WTC11 (cell line): Measurements from ENCODE around the gene STK32C.

ENCODE experiments used
- CREB1 ChIP-seq: sonication (generic); formaldehyde crosslinking; IDR thresholded peaks from 2 replicates; pipeline ENCODE4 v1.8.0; 2023; ENCODE audit warnings: mild to moderate bottlenecking, missing genetic modification reagents
- CTCF ChIP-seq: fragments of 200-600 bp; IDR thresholded peaks from 2 replicates; pipeline ENCODE4 v1.8.0; 2022; ENCODE audit warnings: antibody characterized with exemption
- E2F1 ChIP-seq: sonication (generic); formaldehyde crosslinking; IDR thresholded peaks from 2 replicates; pipeline ENCODE4 v1.8.0; 2022; ENCODE audit warnings: mild to moderate bottlenecking, missing genetic modification reagents
- E2F4 ChIP-seq: sonication (generic); formaldehyde crosslinking; IDR thresholded peaks from 2 replicates; pipeline ENCODE4 v1.8.1; 2022; ENCODE audit warnings: low read depth, mild to moderate bottlenecking, moderate library complexity, missing genetic modification reagents, borderline replicate concordance
- ELF4 ChIP-seq: sonication (generic); formaldehyde crosslinking; IDR thresholded peaks from 2 replicates; pipeline ENCODE4 v1.8.1; 2022; ENCODE audit warnings: low read depth, mild to moderate bottlenecking, moderate library complexity, missing genetic modification reagents
- FOXK1 ChIP-seq: sonication (generic); formaldehyde crosslinking; IDR thresholded peaks from 2 replicates; pipeline ENCODE4 v1.8.0; 2022; ENCODE audit warnings: mild to moderate bottlenecking, moderate library complexity, missing genetic modification reagents
- IRF2 ChIP-seq: sonication (generic); formaldehyde crosslinking; IDR thresholded peaks from 2 replicates; pipeline ENCODE4 v1.8.0; 2022; ENCODE audit warnings: low read depth, missing genetic modification reagents, borderline replicate concordance
- MAX ChIP-seq: sonication (generic); formaldehyde crosslinking; IDR thresholded peaks from 2 replicates; pipeline ENCODE4 v1.8.0; 2022; ENCODE audit warnings: mild to moderate bottlenecking, missing genetic modification reagents
- NFE2L1 ChIP-seq: sonication (generic); formaldehyde crosslinking; IDR thresholded peaks from 2 replicates; pipeline ENCODE4 v1.8.1; 2023; ENCODE audit warnings: missing genetic modification reagents
- USF1 ChIP-seq: sonication (generic); formaldehyde crosslinking; IDR thresholded peaks from 2 replicates; pipeline ENCODE4 v1.8.0; 2022; ENCODE audit warnings: mild to moderate bottlenecking, missing genetic modification reagents
- USF2 ChIP-seq: sonication (generic); formaldehyde crosslinking; IDR thresholded peaks from 2 replicates; pipeline ENCODE4 v1.8.1; 2023; ENCODE audit warnings: mild to moderate bottlenecking, missing genetic modification reagents, moderate library complexity
- ZBTB21 ChIP-seq: sonication (generic); formaldehyde crosslinking; IDR thresholded peaks from 2 replicates; pipeline ENCODE4 v1.8.1; 2023; ENCODE audit warnings: mild to moderate bottlenecking, missing genetic modification reagents, borderline replicate concordance
- ZBTB43 ChIP-seq: sonication (generic); formaldehyde crosslinking; IDR thresholded peaks from 2 replicates; pipeline ENCODE4 v1.8.1; 2023; ENCODE audit warnings: mild to moderate bottlenecking, missing genetic modification reagents
- ZNF232 ChIP-seq: sonication (generic); formaldehyde crosslinking; IDR thresholded peaks from 2 replicates; pipeline ENCODE4 v1.8.0; 2022; ENCODE audit warnings: mild to moderate bottlenecking, missing genetic modification reagents

GRCh38 chr10:132230557-132231210, 77.1 kb downstream of the STK32C start:
- TF ChIP-seq FOXK1 (CRISPR knock-in tag) (no peak), CTCF (no peak), CREB1 (no peak), E2F4 (CRISPR knock-in tag) (no peak), ZNF232 (no peak), MAX (CRISPR knock-in tag) (no peak), NFE2L1 (CRISPR knock-in tag) (no peak), ZBTB43 (CRISPR knock-in tag) (no peak), IRF2 (CRISPR knock-in tag) (no peak), USF1 (CRISPR knock-in tag) (no peak), ZBTB21 (CRISPR knock-in tag) (no peak), USF2 (CRISPR knock-in tag) (no peak), ELF4 (no peak), E2F1 (CRISPR knock-in tag) (no peak)
